Liver (tissue), 9 donors: Measurements from ENCODE around the gene GRN. TPM values are rescaled to one million over a fixed set of nuclear protein-coding genes. Genes with fewer than 3 reads are reported as not detected.

ENCODE experiments used
- DNase-seq: peaks from one replicate; pipeline ENCODE4 v3.0.0-alpha.2; 2017; ENCODE audit warnings: low spot score
- H3K27ac ChIP-seq, 2 donors: one replicate each; pipeline ENCODE4 v1.7.0; 2013; ENCODE audit warnings: inconsistent platforms in 2 of 2, low read length in 2 of 2, control low read depth in 1 of 2, low read depth in 1 of 2, mild to moderate bottlenecking in 1 of 2
- H3K27me3 ChIP-seq, 4 donors: one replicate each; pipeline versions ENCODE4 v1.6.1 to v1.7.0; 2013; ENCODE audit warnings: low read length in 3 of 4, inconsistent platforms in 1 of 4, mild to moderate bottlenecking in 1 of 4, moderate library complexity in 1 of 4; ENCODE audit not compliant: control insufficient read depth in 4 of 4, insufficient read depth in 4 of 4
- H3K36me3 ChIP-seq, 4 donors: one replicate each; pipeline versions ENCODE4 v1.6.1 to v1.7.0; 2013; ENCODE audit warnings: low read length in 3 of 4, mild to moderate bottlenecking in 3 of 4, low read depth in 1 of 4, moderate library complexity in 1 of 4; ENCODE audit not compliant: control insufficient read depth in 4 of 4, insufficient read depth in 3 of 4
- H3K4me1 ChIP-seq, 4 donors: one replicate each; pipeline versions ENCODE4 v1.6.1 to v1.7.0; 2013; ENCODE audit warnings: low read length in 3 of 4, mild to moderate bottlenecking in 3 of 4, moderate library complexity in 1 of 4; ENCODE audit not compliant: control insufficient read depth in 4 of 4, insufficient read depth in 4 of 4
- H3K4me3 ChIP-seq, 3 donors: one replicate each; pipeline versions ENCODE4 v1.6.1 to v1.7.0; 2013; ENCODE audit warnings: low read length in 3 of 3, control low read depth in 1 of 3, low read depth in 1 of 3, mild to moderate bottlenecking in 1 of 3
- H3K9ac ChIP-seq, 2 donors: one replicate each; pipeline ENCODE4 v1.7.0; 2013; ENCODE audit warnings: low read length in 2 of 2, mild to moderate bottlenecking in 2 of 2, moderate library complexity in 2 of 2, control low read depth in 1 of 2, low read depth in 1 of 2
- H3K9me3 ChIP-seq, 4 donors: one replicate each; pipeline versions ENCODE4 v1.6.1 to v1.7.0; 2013; ENCODE audit warnings: low read length in 3 of 4; ENCODE audit not compliant: control insufficient read depth in 4 of 4
- FOXA1 ChIP-seq: IDR thresholded peaks from 2 replicates; pipeline ENCODE4 v1.6.1; 2016; ENCODE audit warnings: antibody characterized with exemption
- FOXA2 ChIP-seq: IDR thresholded peaks from 2 replicates; pipeline ENCODE4 v1.6.1; 2016; ENCODE audit warnings: antibody characterized with exemption
- HNF4A ChIP-seq, 2 donors: conservative IDR thresholded peaks; 2 replicates each; pipeline ENCODE4 v1.6.1; 2016; ENCODE audit warnings: antibody characterized with exemption in 2 of 2, mild to moderate bottlenecking in 2 of 2
- HNF4G ChIP-seq: IDR thresholded peaks from 2 replicates; pipeline ENCODE4 v1.6.1; 2016; ENCODE audit warnings: antibody characterized with exemption
- JUND ChIP-seq, 2 donors: IDR thresholded peaks; 2 replicates each; pipeline ENCODE4 v1.6.1; 2016; ENCODE audit warnings: antibody characterized with exemption in 2 of 2
- NR2F2 ChIP-seq: IDR thresholded peaks from 2 replicates; pipeline ENCODE4 v1.6.1; 2016; ENCODE audit warnings: antibody characterized with exemption
- RAD21 ChIP-seq, 2 donors: IDR thresholded peaks; 2 replicates each; pipeline ENCODE4 v1.6.1; 2016; ENCODE audit warnings: antibody characterized with exemption in 2 of 2, mild to moderate bottlenecking in 2 of 2
- RXRA ChIP-seq, 2 donors: IDR thresholded peaks; 2 replicates each; pipeline ENCODE4 v1.6.1; 2017 to 2018; ENCODE audit warnings: antibody characterized with exemption in 2 of 2, mild to moderate bottlenecking in 1 of 2
- SP1 ChIP-seq: IDR thresholded peaks from 2 replicates; pipeline ENCODE4 v1.6.1; 2018; ENCODE audit warnings: antibody characterized with exemption, mild to moderate bottlenecking
- TAF1 ChIP-seq: conservative IDR thresholded peaks from 2 replicates; pipeline ENCODE4 v1.6.1; 2016; ENCODE audit warnings: antibody characterized with exemption, mild to moderate bottlenecking
- YY1 ChIP-seq: IDR thresholded peaks from 2 replicates; pipeline ENCODE4 v1.6.1; 2016; ENCODE audit warnings: antibody characterized with exemption, mild to moderate bottlenecking
- WGBS: extraction: QIAGEN DNeasy Blood & Tissue Kit; methylation state at CpG from one replicate; pipeline ENCODE4 v1.1.7; 2013; 5-methylcytosine and 5-hydroxymethylcytosine counted together
- polyA plus RNA-seq, 2 donors: library from polyadenylated mRNA; stranded (reverse) in 1 of 2; unstranded in 1 of 2; fragments of 200-250 nt in 1 of 2; fragments of >200 nt in 1 of 2; fragmentation: Nextera tagmentation in 1 of 2; extraction: Ambion mirVana in 1 of 2; gene quantifications; one replicate each; pipeline versions ENCODE4 v1.2.1 to v1.2.3, GENCODE V29; 2013 to 2015
- total RNA-seq, 2 donors: library from RNA; depleted of rRNA; stranded (reverse); fragments of >200 nt; gene quantifications; one replicate each; pipeline ENCODE4 v1.2.3, GENCODE V29; 2014
- TF ChIP-seq, protein P1 (sequence below): IDR thresholded peaks from 2 replicates; pipeline ENCODE4 v1.6.1; 2016; ENCODE audit warnings: antibody characterized with exemption
- TF ChIP-seq, protein P2 (sequence below): IDR thresholded peaks from 2 replicates; pipeline ENCODE4 v1.6.1; 2016; ENCODE audit warnings: antibody characterized with exemption
- TF ChIP-seq, protein P3 (sequence below): fragments of 150-350 bp; IDR thresholded peaks from 2 replicates; pipeline ENCODE4 v1.5.1; 2017; ENCODE audit warnings: improper control_type of control experiment, low read depth, low read length; ENCODE audit not compliant: missing input control
- TF ChIP-seq, protein P4 (sequence below): IDR thresholded peaks from 2 replicates; pipeline ENCODE4 v1.6.1; 2016; ENCODE audit warnings: antibody characterized with exemption, mild to moderate bottlenecking
- donor health status: healthy.
- donor health status: healthy.
- donor health status: healthy.
- donor health status: healthy.
- donor health status: healthy.

GRN gene
- total and polyA plus RNA-seq, 4 donors = 90.9 to 166 (median 133) TPM

DNA sequence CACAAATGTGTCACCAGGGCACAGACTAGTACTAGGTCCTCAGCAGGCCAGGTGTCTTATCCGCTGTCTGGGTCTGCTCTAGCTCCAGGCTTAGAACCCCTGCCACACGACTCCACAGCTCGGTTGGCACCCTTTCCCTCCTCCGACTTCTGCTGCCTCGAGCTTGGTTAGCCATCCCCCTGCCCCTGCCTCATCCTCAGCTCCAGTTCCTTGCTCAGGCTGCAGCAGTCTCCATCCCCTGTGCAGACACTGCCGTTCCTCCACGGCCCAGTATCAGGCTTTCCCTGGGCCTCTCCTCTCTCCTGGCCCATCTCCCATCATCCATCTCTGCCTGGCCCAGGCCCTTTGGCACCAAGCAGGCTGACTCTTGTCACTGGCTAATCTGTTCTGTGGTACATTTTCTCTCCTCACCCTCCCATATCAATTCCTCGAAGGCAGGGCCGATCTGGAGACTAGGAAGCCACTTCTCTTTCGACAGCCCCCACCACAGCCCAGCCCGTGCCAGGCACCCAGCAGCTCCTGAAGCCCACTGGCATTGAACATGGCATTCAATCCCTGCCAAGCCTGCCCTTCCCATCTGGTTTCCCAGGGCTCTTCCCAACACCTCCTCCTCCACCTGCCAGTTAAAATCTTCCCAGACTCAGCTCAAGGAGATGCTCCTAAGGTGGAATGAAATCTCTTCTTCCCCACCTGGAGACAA, 1.4 kb upstream of the GRN start:
- TF ChIP-seq HNF4A (conservative IDR thresholded peaks at IDR 0.05) = no peak
- TF ChIP-seq YY1 = no peak
- no peak for TF ChIP-seq HNF4G
- no peak for TF ChIP-seq FOXA1
- TF ChIP-seq, protein P1, sequence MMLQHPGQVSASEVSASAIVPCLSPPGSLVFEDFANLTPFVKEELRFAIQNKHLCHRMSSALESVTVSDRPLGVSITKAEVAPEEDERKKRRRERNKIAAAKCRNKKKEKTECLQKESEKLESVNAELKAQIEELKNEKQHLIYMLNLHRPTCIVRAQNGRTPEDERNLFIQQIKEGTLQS = no peak
- TF ChIP-seq FOXA2 = no peak
- TF ChIP-seq, protein P2, sequence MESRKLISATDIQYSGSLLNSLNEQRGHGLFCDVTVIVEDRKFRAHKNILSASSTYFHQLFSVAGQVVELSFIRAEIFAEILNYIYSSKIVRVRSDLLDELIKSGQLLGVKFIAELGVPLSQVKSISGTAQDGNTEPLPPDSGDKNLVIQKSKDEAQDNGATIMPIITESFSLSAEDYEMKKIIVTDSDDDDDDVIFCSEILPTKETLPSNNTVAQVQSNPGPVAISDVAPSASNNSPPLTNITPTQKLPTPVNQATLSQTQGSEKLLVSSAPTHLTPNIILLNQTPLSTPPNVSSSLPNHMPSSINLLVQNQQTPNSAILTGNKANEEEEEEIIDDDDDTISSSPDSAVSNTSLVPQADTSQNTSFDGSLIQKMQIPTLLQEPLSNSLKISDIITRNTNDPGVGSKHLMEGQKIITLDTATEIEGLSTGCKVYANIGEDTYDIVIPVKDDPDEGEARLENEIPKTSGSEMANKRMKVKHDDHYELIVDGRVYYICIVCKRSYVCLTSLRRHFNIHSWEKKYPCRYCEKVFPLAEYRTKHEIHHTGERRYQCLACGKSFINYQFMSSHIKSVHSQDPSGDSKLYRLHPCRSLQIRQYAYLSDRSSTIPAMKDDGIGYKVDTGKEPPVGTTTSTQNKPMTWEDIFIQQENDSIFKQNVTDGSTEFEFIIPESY = no peak
- TF ChIP-seq, protein P3, sequence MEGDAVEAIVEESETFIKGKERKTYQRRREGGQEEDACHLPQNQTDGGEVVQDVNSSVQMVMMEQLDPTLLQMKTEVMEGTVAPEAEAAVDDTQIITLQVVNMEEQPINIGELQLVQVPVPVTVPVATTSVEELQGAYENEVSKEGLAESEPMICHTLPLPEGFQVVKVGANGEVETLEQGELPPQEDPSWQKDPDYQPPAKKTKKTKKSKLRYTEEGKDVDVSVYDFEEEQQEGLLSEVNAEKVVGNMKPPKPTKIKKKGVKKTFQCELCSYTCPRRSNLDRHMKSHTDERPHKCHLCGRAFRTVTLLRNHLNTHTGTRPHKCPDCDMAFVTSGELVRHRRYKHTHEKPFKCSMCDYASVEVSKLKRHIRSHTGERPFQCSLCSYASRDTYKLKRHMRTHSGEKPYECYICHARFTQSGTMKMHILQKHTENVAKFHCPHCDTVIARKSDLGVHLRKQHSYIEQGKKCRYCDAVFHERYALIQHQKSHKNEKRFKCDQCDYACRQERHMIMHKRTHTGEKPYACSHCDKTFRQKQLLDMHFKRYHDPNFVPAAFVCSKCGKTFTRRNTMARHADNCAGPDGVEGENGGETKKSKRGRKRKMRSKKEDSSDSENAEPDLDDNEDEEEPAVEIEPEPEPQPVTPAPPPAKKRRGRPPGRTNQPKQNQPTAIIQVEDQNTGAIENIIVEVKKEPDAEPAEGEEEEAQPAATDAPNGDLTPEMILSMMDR = no peak
- no peak for TF ChIP-seq JUND (IDR thresholded peaks at IDR 0.05)
- no peak for TF ChIP-seq NR2F2
- TF ChIP-seq SP1 = no peak
- no peak for TF ChIP-seq RXRA (IDR thresholded peaks at IDR 0.05)
- no peak overlapping the region for H3K9ac ChIP-seq
- DNase-seq = no peak
- H3K4me3 ChIP-seq = no peak overlapping the region
- H3K27ac ChIP-seq = no peak overlapping the region
- H3K4me1 ChIP-seq = peaks cover 0 to 21% (median 12%) of the 10 kb centered on the region in 4 donors
- no peaks in the 10 kb centered on the region for H3K36me3 ChIP-seq
- WGBS = 77% methylated on average over 11 of the region's 11 CpGs
- H3K9me3 ChIP-seq = no peaks in the 10 kb centered on the region
- H3K27me3 ChIP-seq = no peaks in the 10 kb centered on the region

DNA sequence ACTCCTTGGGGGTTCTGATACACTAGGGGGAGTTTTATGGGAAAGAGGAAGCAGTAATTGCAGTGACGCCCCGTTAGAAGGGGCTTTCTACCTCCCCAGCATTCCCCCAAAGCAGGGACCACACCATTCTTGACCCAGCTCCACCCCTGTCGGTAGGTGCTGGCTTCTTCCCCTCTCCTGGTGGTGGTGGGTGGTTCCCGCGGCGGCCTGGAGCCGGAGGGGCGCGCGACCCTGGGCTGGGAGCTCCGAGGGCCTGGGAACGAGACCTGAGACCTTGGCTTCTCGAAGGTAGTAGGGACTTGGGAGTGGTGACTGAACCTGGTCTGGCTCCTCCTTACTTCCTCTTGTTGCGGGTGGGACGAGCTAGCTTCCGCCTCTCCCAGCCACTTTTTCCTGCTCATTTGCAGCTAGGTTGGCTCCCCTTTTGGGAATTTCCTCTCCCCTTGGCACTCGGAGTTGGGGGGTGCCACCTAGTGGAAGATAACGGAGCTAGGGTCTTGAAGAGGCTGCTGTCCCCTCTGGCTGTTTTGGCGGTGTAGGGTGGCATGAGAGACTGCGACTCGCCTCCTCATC, 438 bp downstream of the GRN start:
- peak overlapping the region; percentile 48 to 81 for H3K27ac ChIP-seq
- no peak for DNase-seq
- peak overlapping the region; percentile 57 to 86 (median 83) for H3K4me3 ChIP-seq
- no peaks in the 10 kb centered on the region for H3K9me3 ChIP-seq
- peaks cover 0 to 9% (median 3%) of the 10 kb centered on the region in 4 donors for H3K36me3 ChIP-seq
- WGBS = 5% methylated on average over 21 of the region's 21 CpGs
- no peaks in the 10 kb centered on the region for H3K27me3 ChIP-seq
- peak overlapping the region; percentile 65 to 85 for H3K9ac ChIP-seq
- TF ChIP-seq, protein P3 = peak; percentile 29
- TF ChIP-seq, protein P1 = no peak
- no peak for TF ChIP-seq TAF1
- TF ChIP-seq, protein P4, sequence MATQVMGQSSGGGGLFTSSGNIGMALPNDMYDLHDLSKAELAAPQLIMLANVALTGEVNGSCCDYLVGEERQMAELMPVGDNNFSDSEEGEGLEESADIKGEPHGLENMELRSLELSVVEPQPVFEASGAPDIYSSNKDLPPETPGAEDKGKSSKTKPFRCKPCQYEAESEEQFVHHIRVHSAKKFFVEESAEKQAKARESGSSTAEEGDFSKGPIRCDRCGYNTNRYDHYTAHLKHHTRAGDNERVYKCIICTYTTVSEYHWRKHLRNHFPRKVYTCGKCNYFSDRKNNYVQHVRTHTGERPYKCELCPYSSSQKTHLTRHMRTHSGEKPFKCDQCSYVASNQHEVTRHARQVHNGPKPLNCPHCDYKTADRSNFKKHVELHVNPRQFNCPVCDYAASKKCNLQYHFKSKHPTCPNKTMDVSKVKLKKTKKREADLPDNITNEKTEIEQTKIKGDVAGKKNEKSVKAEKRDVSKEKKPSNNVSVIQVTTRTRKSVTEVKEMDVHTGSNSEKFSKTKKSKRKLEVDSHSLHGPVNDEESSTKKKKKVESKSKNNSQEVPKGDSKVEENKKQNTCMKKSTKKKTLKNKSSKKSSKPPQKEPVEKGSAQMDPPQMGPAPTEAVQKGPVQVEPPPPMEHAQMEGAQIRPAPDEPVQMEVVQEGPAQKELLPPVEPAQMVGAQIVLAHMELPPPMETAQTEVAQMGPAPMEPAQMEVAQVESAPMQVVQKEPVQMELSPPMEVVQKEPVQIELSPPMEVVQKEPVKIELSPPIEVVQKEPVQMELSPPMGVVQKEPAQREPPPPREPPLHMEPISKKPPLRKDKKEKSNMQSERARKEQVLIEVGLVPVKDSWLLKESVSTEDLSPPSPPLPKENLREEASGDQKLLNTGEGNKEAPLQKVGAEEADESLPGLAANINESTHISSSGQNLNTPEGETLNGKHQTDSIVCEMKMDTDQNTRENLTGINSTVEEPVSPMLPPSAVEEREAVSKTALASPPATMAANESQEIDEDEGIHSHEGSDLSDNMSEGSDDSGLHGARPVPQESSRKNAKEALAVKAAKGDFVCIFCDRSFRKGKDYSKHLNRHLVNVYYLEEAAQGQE = no peak
- TF ChIP-seq HNF4A (conservative IDR thresholded peaks at IDR 0.05) = no peak
- peak; percentile 57 to 73 for TF ChIP-seq RAD21 (IDR thresholded peaks at IDR 0.05)
- peaks cover 0 to 21% (median 12%) of the 10 kb centered on the region in 4 donors for H3K4me1 ChIP-seq
